GM12892 (cell line): ENCODE measurements around the gene GPATCH1.

Experiments used
- POLR2A ChIP-seq: IDR thresholded peaks from 2 replicates; pipeline ENCODE4 v1.6.1; 2011; ENCODE audit warnings: low read depth, low read length, control low read depth
- POLR2AphosphoS5 ChIP-seq: IDR thresholded peaks from 2 replicates; pipeline ENCODE4 v1.6.1; 2011; ENCODE audit warnings: low read depth, low read length, control low read depth

DNA sequence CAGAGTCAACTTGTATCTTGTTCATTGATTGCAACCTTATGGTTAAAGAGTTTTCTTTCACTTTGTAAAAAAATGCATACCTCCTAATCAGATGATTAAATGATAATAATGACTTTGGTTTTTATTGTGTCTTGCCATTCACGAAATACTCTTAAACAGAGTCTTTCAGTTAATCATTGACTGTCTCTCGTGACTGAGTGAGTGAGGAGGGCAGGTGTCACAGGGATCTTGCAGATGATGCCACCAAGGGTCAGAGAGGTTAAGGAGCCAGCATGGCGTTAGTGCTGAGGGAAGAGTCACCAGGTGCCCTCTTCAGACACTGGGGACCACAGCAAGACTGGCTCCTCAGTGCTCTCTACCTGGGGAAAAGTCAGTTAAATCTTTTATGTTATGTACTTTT is 8.0 kb downstream of the GPATCH1 start:
- TF ChIP-seq POLR2A (no peak), POLR2AphosphoS5 (no peak)
